ENCODE measurements around the gene SRP14.
"Not testable (repeated sequence)": the region's sequence is repeated elsewhere in the genome, so short reads cannot be mapped to it uniquely, and the experiment has no call there.

Gene SRP14

DNA sequence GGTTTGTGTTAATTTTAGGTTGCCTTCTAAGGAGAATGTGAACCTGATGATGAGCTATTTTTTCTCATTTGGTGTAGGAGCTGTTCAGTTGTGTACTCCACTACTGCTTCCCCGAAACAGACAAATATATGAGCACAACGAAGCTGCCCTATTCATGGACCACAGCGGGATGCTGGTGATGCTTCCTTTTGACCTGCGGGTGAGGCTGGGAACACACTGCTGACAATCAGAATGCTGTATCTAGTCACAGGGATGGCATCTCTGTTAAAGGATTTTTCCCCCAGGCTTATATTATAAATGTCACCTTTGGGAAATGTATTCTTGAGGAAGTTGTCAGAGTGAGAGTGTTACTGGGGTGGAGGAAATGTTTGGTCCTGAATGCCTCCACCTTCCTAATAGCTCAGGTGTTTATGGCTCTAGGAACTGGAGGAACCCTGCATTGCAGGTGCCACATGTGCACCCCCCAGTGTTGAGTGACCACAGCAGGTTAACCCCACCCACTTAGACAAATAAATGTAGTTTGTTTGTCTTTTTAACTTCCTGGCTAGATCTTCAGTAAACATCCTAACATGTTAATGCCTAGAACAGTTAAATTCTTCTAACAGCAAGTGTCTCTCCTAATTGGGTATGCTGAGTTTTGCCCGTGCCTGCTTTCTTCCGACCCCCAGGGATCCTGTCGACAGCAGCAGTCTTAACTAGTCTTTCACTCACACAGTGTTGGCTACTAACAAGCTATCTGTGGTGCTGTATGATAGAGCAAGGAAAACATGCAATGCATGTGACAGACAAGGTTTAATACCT is 35.7 kb downstream of the SRP14 start:
- in situ Hi-C loops (cut with MboI; ENCODE audit: low pct_unique_long_range_greater_than_20kb, low sequenced_read_pairs, unreplicated experiment): no loop called here
- no peak for TF ChIP-seq CTCF (IDR thresholded peaks at IDR 0.05; ENCODE audit: extremely low read depth, insufficient read depth, missing control alignments)
- no peak for DNase-seq (ENCODE audit: low spot score)

DNA sequence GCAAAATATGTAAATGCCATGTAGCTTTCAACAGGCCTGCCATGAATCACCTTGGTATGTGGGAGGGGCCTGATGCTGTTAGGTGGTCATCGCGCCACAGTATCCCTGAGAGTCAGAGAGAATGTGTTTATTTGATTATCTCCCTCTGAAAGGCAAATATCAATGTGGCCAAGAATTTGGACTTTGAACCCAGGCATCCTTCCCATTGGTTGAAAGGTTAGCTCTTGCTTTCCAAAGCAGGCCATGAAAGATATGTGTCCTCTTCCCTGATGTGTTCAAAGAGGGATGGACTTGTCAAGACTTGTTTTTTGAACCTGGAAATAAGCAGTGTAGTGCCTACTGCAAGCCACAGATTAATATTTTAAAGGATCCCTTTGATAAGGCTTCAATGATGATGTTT is 36.7 kb downstream of the SRP14 start:
- in situ Hi-C loops (cut with MboI; ENCODE audit: low pct_unique_long_range_greater_than_20kb, low sequenced_read_pairs, unreplicated experiment): no loop called here
- TF ChIP-seq CTCF (IDR thresholded peaks at IDR 0.05; ENCODE audit: extremely low read depth, insufficient read depth, missing control alignments): no peak
- DNase-seq (ENCODE audit: low spot score): no peak

DNA sequence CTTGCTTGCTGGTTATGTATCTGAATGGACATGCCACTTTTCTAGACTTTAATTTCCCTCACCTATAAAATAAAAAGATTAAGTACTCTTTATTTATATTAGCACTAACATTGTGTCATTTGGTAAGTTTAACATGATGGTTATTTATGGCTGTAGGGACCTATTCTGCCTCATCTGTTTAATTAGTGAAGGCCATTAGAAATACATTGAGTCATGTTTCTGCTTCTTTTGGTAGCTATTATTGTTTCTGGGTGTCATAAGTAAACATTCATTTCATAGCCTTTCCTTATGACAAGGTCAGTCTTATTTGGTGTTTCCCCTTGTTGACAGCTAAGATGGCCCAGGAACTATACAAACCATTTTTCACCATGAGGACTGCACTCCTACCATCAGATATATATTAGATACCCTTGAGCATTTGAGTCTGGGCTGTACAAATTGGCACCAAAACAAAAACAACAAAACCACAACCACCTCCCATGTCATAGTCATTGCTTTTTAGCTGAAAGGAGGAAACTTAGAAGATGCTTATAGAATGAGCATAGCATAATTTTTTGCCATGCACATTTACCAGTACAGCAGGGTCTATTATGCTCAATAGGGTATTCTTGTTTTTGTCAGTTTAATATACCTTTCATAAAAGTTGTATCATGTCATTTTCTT is 39.3 kb downstream of the SRP14 start:
- in situ Hi-C loops (cut with MboI; ENCODE audit: low pct_unique_long_range_greater_than_20kb, low sequenced_read_pairs, unreplicated experiment): no loop called here
- DNase-seq (ENCODE audit: low spot score): no peak
- TF ChIP-seq CTCF (IDR thresholded peaks at IDR 0.05; ENCODE audit: extremely low read depth, insufficient read depth, missing control alignments): no peak

- no peak for TF ChIP-seq CTCF (IDR thresholded peaks at IDR 0.05; ENCODE audit: extremely low read depth, insufficient read depth, missing control alignments)
- in situ Hi-C loops (cut with MboI; ENCODE audit: low pct_unique_long_range_greater_than_20kb, low sequenced_read_pairs, unreplicated experiment): no loop called here
- DNase-seq (ENCODE audit: low spot score): no peak
These were observed 40.4 kb downstream of the SRP14 start for GRCh38 chr15:39998511-39999077.

DNA sequence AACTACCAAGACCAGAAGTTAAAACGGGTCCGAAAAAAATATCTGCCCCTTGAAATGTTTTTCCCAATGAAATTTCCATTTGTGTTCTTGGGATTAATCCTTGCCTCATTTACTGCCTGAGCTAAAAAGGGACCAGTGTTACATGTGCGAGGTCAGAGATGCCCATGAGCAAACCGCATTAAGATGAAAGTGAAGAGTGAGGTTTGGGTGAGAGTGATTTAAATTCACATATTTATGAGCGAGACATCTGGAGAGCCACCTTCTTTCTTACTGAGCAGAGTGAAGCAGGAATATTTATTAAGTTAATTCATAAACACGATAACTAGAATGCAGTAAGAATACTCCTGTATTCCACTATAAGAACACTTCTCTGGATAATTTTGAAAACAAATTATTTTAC is 41.3 kb downstream of the SRP14 start:
- no peak for TF ChIP-seq CTCF (IDR thresholded peaks at IDR 0.05; ENCODE audit: extremely low read depth, insufficient read depth, missing control alignments)
- no peak for DNase-seq (ENCODE audit: low spot score)
- in situ Hi-C loops (cut with MboI; ENCODE audit: low pct_unique_long_range_greater_than_20kb, low sequenced_read_pairs, unreplicated experiment): no loop called here

DNA sequence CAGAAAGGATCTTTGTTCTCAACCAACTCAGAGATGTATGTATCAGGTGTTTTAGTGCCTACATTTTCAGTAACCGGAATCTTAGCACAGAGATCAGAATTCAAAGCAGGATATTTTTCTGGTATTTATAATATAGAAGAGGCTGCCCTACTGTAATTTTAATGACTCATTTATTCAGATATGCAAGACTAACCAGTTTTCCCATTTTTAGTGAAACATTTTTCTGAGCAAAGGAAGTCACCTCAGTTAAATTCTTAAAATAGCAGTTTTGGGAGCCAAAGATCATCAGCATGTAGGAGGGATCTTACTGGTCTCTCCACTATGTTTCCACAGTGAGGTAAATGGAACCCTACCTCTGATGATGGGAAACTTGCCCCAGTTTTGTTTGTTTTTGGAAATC is 42.0 kb downstream of the SRP14 start:
- TF ChIP-seq CTCF (IDR thresholded peaks at IDR 0.05; ENCODE audit: extremely low read depth, insufficient read depth, missing control alignments): no peak
- DNase-seq (ENCODE audit: low spot score): no peak
- in situ Hi-C loops (cut with MboI; ENCODE audit: low pct_unique_long_range_greater_than_20kb, low sequenced_read_pairs, unreplicated experiment): no loop called here

- in situ Hi-C loops (cut with MboI; ENCODE audit: low pct_unique_long_range_greater_than_20kb, low sequenced_read_pairs, unreplicated experiment); DNase-seq (ENCODE audit: low spot score): not testable (repeated sequence)
These were observed 42.8 kb downstream of the SRP14 start for GRCh38 chr15:39996228-39996627.

DNA sequence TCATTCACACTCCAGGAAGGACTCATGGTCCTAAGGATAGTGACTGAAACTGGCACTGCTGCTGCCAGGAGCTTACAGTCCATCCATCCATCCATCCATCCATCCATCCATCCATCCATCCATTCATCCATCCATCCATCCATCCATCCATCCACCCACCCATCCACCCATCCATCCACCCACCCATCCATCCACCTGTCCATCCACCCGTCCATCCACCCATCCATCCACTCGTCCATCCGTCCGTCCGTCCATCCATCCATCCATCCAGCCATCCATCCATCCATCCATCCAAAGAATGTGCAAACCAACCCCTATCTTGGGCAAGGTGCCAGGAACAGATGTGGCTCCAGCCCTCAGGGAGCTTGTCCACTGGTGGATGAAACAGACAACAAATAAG is 46.0 kb downstream of the SRP14 start:
- in situ Hi-C loops (cut with MboI; ENCODE audit: low pct_unique_long_range_greater_than_20kb, low sequenced_read_pairs, unreplicated experiment); DNase-seq (ENCODE audit: low spot score): not testable (repeated sequence)

Data from GM13977 (cell line).